Testis (tissue), 3 donors: ENCODE measurements around the gene ATP6V0D1. TPM values are rescaled to one million over a fixed set of nuclear protein-coding genes. Genes with fewer than 3 reads are reported as not detected.

Experiments
- DNase-seq: peaks from one replicate; pipeline ENCODE4 v3.0.0-alpha.2; 2019
- H3K27ac ChIP-seq, 2 donors: fragments of 200-600 bp; sonication (generic); one replicate each; pipeline ENCODE4 v1.5.1; 2019
- H3K27me3 ChIP-seq: fragments of 200-600 bp; sonication (generic); one replicate; pipeline ENCODE4 v1.5.1; 2019
- H3K36me3 ChIP-seq: fragments of 200-600 bp; sonication (generic); one replicate; pipeline ENCODE4 v1.5.1; 2017; ENCODE audit warnings: low read depth; ENCODE audit errors: missing control alignments
- H3K4me1 ChIP-seq: fragments of 200-600 bp; sonication (generic); one replicate; pipeline ENCODE4 v1.5.1; 2019
- H3K4me3 ChIP-seq, 2 donors: fragments of 200-600 bp; sonication (generic); one replicate each; pipeline ENCODE4 v1.5.1; 2017 to 2019
- H3K9me3 ChIP-seq: fragments of 200-600 bp; sonication (generic); one replicate; pipeline ENCODE4 v1.5.1; 2017
- POLR2A ChIP-seq: fragments of 450-650 bp; IDR thresholded peaks from one replicate; pipeline ENCODE4 v1.6.1; 2017; ENCODE audit warnings: antibody characterized with exemption, mild to moderate bottlenecking, moderate library complexity
- WGBS, 2 donors: methylation state at CpG; one replicate each; pipeline ENCODE4 v1.1.5; 2018; 5-methylcytosine and 5-hydroxymethylcytosine counted together
- intact Hi-C: fragments of 100-400 bp; cut with DNase I; formaldehyde crosslinking; loops from one replicate; pipeline ENCODE4 v1.15.1; 2023; ENCODE audit warnings: low total_unique reads
- polyA plus RNA-seq: library from polyadenylated mRNA; stranded (reverse); fragments of 350-450 nt; fragmentation: Illumina TruSeq; extraction: RNeasy Lipid Tissue Mini Kit (QIAGEN cat#74804); gene quantifications from one replicate; pipeline ENCODE4 v1.2.3, GENCODE V29; 2014; ENCODE audit warnings: low read depth, low replicate concordance; ENCODE audit not compliant: insufficient read depth
- total RNA-seq, 2 donors: library from RNA; depleted of rRNA; stranded (reverse); fragments of >200 nt; gene quantifications; one replicate each; pipeline ENCODE4 v1.2.3, GENCODE V29; 2016
- TF ChIP-seq, protein P1 (sequence below), 3 experiments: fragments of 450-650 bp in 2 of 3; fragments of 200-600 bp in 1 of 3; sonication (generic) in 1 of 3; IDR thresholded peaks; one replicate each; pipeline ENCODE4 v1.5.1; 2016 to 2019; ENCODE audit warnings: antibody characterized with exemption in 3 of 3, mild to moderate bottlenecking in 2 of 3, moderate library complexity in 1 of 3

The ATP6V0D1 gene
- total and polyA plus RNA-seq, 3 donors from 2014 or later, result 95.0 to 165 (median 135) TPM

DNA sequence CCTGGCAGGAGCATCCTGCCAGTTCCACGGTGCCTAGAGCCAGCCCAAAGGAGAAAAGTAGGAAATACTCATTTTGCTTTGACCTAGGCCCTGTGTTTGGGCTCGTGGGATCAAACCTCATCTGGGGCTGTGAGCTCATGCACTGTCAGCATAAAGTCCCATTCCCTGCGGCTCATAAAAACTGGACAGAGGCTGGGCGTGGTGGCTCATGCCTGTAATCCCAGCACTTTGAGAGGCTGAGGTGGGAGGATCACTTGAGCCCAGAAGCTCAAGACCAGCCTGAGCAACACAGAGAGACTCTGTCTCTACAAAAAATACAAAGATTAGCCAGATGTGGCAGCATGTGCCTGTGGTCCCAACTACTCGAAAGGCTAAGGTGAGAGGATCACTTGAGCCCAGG is 17.9 kb downstream of the ATP6V0D1 start:
- Histone ChIP-seq H3K27ac (no peak overlapping the region), H3K27me3 (no peaks in the 10 kb centered on the region), H3K9me3 (no peaks in the 10 kb centered on the region), H3K4me3 (no peak overlapping the region), H3K4me1 (peaks cover 75% of the 10 kb centered on the region), H3K36me3 (no peaks in the 10 kb centered on the region)
- WGBS, 2 donors, result 55 to 64% methylated on average over 4 to 5 of the region's 5 CpGs
- TF ChIP-seq POLR2A, result no peak
- TF ChIP-seq, protein P1, sequence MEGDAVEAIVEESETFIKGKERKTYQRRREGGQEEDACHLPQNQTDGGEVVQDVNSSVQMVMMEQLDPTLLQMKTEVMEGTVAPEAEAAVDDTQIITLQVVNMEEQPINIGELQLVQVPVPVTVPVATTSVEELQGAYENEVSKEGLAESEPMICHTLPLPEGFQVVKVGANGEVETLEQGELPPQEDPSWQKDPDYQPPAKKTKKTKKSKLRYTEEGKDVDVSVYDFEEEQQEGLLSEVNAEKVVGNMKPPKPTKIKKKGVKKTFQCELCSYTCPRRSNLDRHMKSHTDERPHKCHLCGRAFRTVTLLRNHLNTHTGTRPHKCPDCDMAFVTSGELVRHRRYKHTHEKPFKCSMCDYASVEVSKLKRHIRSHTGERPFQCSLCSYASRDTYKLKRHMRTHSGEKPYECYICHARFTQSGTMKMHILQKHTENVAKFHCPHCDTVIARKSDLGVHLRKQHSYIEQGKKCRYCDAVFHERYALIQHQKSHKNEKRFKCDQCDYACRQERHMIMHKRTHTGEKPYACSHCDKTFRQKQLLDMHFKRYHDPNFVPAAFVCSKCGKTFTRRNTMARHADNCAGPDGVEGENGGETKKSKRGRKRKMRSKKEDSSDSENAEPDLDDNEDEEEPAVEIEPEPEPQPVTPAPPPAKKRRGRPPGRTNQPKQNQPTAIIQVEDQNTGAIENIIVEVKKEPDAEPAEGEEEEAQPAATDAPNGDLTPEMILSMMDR (IDR thresholded peaks at IDR 0.05), result no peak
- intact Hi-C loops, result no loop called here
- no peak for DNase-seq

DNA sequence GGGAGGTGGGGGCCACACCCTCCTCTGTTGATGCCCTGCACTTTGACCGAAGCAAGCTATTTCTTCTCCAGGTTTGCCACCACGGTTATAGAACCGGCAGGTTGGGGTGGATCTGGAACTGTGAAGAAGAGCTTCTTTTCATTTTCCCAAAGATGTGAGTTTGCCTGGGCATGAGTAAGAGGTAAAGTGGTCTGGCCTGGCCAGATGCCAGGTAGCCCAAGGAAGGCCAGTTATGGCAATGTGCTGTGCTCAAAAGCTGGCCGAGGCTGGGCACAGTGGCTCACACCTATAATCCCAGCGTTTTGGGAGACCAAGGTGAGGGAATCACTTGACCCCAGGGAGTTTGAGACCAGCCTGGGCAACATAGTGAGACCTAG is 18.7 kb downstream of the ATP6V0D1 start:
- Histone ChIP-seq H3K27me3 (no peaks in the 10 kb centered on the region), H3K36me3 (no peaks in the 10 kb centered on the region), H3K4me1 (peaks cover 82% of the 10 kb centered on the region), H3K27ac (peak overlapping the region; percentile 22 to 70), H3K4me3 (no peak overlapping the region), H3K9me3 (no peaks in the 10 kb centered on the region)
- TF ChIP-seq, protein P1 (IDR thresholded peaks at IDR 0.05), result no peak
- TF ChIP-seq POLR2A, result no peak
- intact Hi-C loops, result no loop called here
- WGBS, 2 donors, result 87% methylated on average over 4 to 5 of the region's 5 CpGs
- DNase-seq, result no peak

DNA sequence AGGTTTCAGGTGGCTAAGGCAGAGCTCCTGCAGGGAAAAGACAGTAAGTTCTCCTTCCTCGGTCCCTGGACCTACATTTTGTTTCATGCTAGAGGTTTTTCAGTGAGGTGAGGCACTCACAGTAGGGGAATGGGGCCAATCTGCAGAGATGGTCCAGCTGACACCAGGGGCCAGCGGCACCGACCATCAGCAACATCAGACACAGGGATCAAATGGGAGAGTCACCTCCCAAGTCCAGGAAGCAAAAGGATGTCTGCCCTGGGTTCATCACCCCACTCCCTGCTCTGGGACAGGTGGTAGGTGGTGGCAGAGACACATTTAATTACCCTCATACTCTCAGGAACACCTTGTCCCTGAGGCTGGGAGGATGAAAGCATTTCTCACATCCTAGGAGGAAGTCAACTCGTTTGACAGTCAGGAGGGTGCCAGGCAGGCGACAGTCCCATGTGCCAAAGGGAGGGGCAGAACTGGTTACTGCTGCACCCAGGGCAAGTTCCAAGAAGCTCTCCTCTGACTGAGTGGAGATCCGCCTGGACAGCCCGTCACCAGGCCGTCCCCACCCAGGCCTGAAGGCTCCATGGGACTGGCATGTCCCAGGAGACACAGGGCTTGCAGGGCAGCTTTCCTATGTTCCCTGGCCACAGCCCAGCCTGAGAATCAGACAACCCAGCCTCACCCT is 19.2 kb downstream of the ATP6V0D1 start:
- Histone ChIP-seq H3K4me3 (no peak overlapping the region), H3K36me3 (no peaks in the 10 kb centered on the region), H3K9me3 (no peaks in the 10 kb centered on the region), H3K4me1 (peaks cover 88% of the 10 kb centered on the region), H3K27me3 (no peaks in the 10 kb centered on the region), H3K27ac (peak overlapping the region; percentile 22 to 70)
- intact Hi-C loops, result no loop called here
- no peak for DNase-seq
- TF ChIP-seq, protein P1 (IDR thresholded peaks at IDR 0.05), result no peak
- TF ChIP-seq POLR2A, result no peak
- WGBS, 2 donors, result 70 to 78% methylated on average over 5 to 8 of the region's 8 CpGs

DNA sequence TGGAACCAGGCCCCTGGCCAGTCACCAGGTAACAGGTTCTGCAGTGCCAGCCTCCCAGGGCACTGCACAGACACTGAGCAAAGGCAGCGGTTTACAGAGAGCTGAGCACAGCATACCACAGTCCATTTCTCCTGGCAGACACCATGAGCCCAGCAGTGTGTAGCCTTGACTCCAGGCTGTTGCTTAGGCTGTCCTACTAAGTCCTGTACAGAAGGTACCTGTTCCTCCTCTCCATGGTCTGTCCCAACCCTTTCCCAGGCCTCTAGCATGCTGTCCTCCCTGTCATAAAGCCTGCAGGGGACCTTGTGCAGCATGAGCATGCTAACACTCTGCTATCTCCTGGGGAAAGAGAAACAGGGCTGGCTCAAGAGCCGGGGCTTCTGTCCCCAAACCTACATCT is 20.0 kb downstream of the ATP6V0D1 start:
- Histone ChIP-seq H3K4me3 (no peak overlapping the region), H3K4me1 (peaks cover 91% of the 10 kb centered on the region), H3K27me3 (no peaks in the 10 kb centered on the region), H3K27ac (peak overlapping the region; percentile 21 to 70), H3K36me3 (no peaks in the 10 kb centered on the region), H3K9me3 (no peaks in the 10 kb centered on the region)
- no peak for TF ChIP-seq POLR2A
- TF ChIP-seq, protein P1 (IDR thresholded peaks at IDR 0.05), result no peak
- intact Hi-C loops, result no loop called here
- WGBS, 2 donors, result 76 to 82% methylated on average over 2 of the region's 2 CpGs
- DNase-seq, result no peak

DNA sequence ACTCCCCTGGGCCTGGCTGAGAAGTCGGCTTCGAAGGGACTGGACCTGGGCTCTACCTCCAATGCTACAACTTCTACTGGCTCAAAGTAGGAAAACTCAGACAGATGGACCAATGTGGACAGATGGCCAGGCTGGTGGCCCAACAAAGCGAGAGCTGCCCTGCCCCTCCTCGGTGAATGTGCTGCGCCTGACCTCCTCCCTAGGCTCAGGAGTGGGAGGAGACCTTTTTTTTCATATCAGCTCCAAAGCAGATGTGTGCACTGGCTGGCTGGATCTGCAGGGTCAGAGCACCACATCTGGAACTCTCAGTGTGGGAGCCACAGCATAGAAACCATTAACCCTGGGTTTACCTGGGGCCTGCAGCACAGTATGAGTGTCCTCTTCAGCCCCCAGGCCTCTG is 20.8 kb downstream of the ATP6V0D1 start:
- 50 to 52% methylated on average over 5 of the region's 5 CpGs for WGBS, 2 donors
- H3K9me3 ChIP-seq, result no peaks in the 10 kb centered on the region
- H3K4me3 ChIP-seq, result no peak overlapping the region
- TF ChIP-seq, protein P1 (IDR thresholded peaks at IDR 0.05), result no peak
- TF ChIP-seq POLR2A, result no peak
- DNase-seq, result peak; percentile 55
- no peaks in the 10 kb centered on the region for H3K27me3 ChIP-seq
- H3K27ac ChIP-seq, result peak overlapping the region; percentile 70 to 73
- no peaks in the 10 kb centered on the region for H3K36me3 ChIP-seq
- intact Hi-C loops, result no loop called here
- H3K4me1 ChIP-seq, result peaks cover 83% of the 10 kb centered on the region
